Measurements from ENCODE around the gene HSPB6. TPM values are rescaled to one million over a fixed set of nuclear protein-coding genes. Genes with fewer than 3 reads are reported as not detected.
A peak's percentile ranks its signal among the peaks of the same experiment; 100 is the strongest.
"Not testable (repeated sequence)": the region's sequence is repeated elsewhere in the genome, so short reads cannot be mapped to it uniquely, and the experiment has no call there.

Gene HSPB6
- total RNA-seq, 1 donor from 2014 or later, result 0.37 TPM

DNA sequence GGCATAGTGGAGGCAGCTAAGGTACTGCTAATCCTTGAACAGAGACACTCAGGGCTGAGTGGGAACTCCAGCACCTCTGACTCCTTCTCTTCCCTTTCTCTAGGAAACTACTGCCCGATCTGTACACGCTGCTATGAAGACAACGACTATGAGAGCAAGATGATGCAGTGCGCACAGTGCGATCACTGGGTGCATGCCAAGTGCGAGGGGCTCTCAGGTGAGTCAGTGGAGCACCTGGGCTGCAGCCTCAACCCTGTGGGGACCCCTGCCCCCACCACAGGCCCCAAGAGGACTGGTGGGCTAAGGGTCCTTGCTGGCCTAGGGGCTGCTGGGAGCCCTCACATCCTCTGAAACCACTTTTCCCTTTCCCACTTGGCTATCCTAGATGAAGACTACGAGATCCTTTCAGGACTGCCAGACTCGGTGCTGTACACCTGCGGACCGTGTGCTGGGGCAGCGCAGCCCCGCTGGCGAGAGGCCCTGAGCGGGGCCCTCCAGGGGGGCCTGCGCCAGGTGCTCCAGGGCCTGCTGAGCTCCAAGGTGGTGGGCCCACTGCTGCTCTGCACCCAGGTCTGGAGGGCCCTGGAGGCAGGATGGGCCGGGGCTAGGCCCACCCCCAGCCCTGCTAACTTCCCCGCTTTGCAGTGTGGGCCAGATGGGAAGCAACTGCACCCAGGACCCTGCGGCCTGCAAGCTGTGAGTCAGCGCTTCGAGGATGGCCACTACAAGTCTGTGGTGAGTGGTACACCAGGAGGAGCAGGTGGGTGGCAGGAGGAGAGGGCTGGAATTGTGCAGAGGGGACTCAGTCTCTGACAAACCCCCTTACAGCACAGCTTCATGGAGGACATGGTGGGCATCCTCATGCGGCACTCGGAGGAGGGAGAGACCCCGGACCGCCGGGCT, 29.5 kb downstream of the HSPB6 start:
- H3K4me1 Mint-ChIP-seq, result no peaks in the 10 kb centered on the region
- no peaks in the 10 kb centered on the region for H3K9me3 Mint-ChIP-seq
- TF ChIP-seq, protein P1, sequence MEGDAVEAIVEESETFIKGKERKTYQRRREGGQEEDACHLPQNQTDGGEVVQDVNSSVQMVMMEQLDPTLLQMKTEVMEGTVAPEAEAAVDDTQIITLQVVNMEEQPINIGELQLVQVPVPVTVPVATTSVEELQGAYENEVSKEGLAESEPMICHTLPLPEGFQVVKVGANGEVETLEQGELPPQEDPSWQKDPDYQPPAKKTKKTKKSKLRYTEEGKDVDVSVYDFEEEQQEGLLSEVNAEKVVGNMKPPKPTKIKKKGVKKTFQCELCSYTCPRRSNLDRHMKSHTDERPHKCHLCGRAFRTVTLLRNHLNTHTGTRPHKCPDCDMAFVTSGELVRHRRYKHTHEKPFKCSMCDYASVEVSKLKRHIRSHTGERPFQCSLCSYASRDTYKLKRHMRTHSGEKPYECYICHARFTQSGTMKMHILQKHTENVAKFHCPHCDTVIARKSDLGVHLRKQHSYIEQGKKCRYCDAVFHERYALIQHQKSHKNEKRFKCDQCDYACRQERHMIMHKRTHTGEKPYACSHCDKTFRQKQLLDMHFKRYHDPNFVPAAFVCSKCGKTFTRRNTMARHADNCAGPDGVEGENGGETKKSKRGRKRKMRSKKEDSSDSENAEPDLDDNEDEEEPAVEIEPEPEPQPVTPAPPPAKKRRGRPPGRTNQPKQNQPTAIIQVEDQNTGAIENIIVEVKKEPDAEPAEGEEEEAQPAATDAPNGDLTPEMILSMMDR (conservative IDR thresholded peaks at IDR 0.05), result no peak
- no peaks in the 10 kb centered on the region for H3K27me3 Mint-ChIP-seq (ENCODE audit: low read depth)
- DNase-seq (ENCODE audit: low read depth, low spot score), result no peak
- no peak overlapping the region for H3K4me3 Mint-ChIP-seq
- no peak overlapping the region for H3K27ac Mint-ChIP-seq (ENCODE audit: unreplicated experiment)
- H3K36me3 Mint-ChIP-seq (ENCODE audit: low read depth), result peaks cover 8% of the 10 kb centered on the region

DNA sequence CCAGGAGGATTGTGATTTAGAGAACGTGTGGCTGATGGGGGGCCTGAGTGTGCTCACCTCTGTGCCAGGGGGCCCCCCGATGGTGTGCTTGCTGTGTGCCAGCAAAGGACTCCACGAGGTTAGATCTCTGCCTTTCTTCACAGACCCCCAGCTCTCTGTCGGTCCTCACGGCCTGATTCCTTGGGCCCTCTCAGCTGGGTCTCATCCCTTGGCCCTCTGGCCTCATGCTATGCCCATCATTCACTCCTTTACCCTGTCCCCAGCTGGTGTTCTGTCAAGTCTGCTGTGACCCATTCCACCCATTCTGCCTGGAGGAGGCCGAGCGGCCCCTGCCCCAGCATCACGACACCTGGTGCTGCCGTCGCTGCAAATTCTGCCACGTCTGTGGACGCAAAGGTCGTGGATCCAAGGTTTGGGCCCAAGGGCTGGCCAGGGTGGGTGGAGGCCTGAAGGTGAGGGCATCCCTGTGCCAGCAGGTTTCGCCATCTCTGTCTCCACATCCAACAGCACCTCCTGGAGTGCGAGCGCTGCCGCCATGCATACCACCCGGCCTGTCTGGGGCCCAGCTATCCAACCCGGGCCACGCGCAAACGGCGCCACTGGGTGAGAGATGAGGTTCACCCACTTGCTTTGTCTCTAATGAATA, 31.5 kb downstream of the HSPB6 start:
- no peaks in the 10 kb centered on the region for H3K27me3 Mint-ChIP-seq (ENCODE audit: low read depth)
- H3K4me1 Mint-ChIP-seq, result peaks cover under 1% of the 10 kb centered on the region
- TF ChIP-seq, protein P1 (conservative IDR thresholded peaks at IDR 0.05), result no peak
- peaks cover 6% of the 10 kb centered on the region for H3K36me3 Mint-ChIP-seq (ENCODE audit: low read depth)
- H3K27ac Mint-ChIP-seq (ENCODE audit: unreplicated experiment), result no peak overlapping the region
- no peak for DNase-seq (ENCODE audit: low read depth, low spot score)
- no peaks in the 10 kb centered on the region for H3K9me3 Mint-ChIP-seq
- no peak overlapping the region for H3K4me3 Mint-ChIP-seq

DNA sequence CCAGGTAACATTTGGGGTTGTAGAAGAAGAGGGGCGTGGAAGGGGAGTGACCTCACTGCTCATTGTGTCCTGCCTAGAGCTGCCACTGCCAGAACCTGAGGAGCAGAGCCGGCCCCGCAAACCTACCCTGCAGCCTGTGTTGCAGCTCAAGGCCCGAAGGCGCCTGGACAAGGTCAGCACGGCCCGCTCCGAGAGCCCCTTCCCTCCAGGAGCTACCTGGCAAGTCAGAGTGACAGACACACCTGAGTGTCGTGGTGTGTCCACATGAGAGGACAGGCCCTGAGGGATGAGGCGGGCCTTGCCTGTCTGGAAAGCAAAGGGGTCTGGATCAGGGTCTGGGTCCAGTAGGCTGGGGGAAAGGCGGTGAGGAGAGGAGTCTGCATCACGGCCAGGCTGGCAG, 32.3 kb downstream of the HSPB6 start:
- Mint-ChIP-seq H3K36me3 (ENCODE audit: low read depth) (peaks cover 5% of the 10 kb centered on the region), H3K4me3 (peak overlapping the region; percentile 52)

DNA sequence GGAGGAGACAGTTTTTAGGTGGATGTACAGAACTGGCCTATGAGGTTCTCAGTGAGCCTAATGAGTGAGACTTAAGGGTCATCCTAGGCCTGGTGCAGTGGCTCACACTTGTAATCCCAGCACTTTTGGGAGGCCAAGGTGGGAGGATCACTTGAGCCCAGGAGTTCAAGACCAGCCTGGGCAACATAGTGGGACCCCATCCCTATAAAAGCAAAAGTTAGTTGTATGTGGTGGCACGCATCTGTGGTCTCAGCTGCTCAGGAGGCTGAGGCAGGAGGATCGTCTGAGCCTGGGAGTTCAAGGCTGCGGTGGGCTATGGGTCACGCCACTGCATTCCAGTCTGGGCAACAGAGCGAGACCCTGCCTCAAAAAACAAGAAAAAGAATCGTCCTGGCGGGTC, 32.7 kb downstream of the HSPB6 start:
- not testable (repeated sequence) for H3K27me3 Mint-ChIP-seq (ENCODE audit: low read depth); H3K27ac Mint-ChIP-seq (ENCODE audit: unreplicated experiment); H3K9me3 Mint-ChIP-seq; H3K4me1 Mint-ChIP-seq; H3K36me3 Mint-ChIP-seq (ENCODE audit: low read depth); DNase-seq (ENCODE audit: low read depth, low spot score)
- H3K4me3 Mint-ChIP-seq, result peak overlapping the region; percentile 52

More for the DNA sequence above, 32.3 kb downstream of the HSPB6 start:
- no peak overlapping the region for H3K27ac Mint-ChIP-seq (ENCODE audit: unreplicated experiment)
- no peaks in the 10 kb centered on the region for H3K27me3 Mint-ChIP-seq (ENCODE audit: low read depth)
- TF ChIP-seq, protein P1 (conservative IDR thresholded peaks at IDR 0.05), result no peak
- no peaks in the 10 kb centered on the region for H3K9me3 Mint-ChIP-seq
- H3K4me1 Mint-ChIP-seq, result peaks cover 4% of the 10 kb centered on the region
- DNase-seq (ENCODE audit: low read depth, low spot score), result no peak

DNA sequence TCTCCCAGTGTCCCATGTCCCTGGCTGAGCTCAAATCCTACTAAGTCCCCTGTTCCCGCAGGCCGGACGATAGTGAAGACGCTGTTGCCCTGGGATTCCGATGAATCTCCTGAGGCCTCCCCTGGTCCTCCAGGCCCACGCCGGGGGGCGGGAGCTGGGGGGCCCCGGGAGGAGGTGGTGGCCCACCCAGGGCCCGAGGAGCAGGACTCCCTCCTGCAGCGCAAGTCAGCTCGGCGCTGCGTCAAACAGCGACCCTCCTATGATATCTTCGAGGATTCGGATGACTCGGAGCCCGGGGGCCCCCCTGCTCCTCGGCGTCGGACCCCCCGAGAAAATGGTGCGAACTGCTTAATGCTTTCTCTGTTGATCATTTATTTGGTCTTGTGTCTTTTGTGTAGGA, 33.2 kb downstream of the HSPB6 start:
- no peaks in the 10 kb centered on the region for H3K27me3 Mint-ChIP-seq (ENCODE audit: low read depth)
- no peaks in the 10 kb centered on the region for H3K9me3 Mint-ChIP-seq
- H3K27ac Mint-ChIP-seq (ENCODE audit: unreplicated experiment), result no peak overlapping the region
- peaks cover 13% of the 10 kb centered on the region for H3K4me1 Mint-ChIP-seq
- no peak for DNase-seq (ENCODE audit: low read depth, low spot score)
- H3K36me3 Mint-ChIP-seq (ENCODE audit: low read depth), result peaks cover 5% of the 10 kb centered on the region
- peak overlapping the region; percentile 52 for H3K4me3 Mint-ChIP-seq
- TF ChIP-seq, protein P1 (conservative IDR thresholded peaks at IDR 0.05), result no peak

DNA sequence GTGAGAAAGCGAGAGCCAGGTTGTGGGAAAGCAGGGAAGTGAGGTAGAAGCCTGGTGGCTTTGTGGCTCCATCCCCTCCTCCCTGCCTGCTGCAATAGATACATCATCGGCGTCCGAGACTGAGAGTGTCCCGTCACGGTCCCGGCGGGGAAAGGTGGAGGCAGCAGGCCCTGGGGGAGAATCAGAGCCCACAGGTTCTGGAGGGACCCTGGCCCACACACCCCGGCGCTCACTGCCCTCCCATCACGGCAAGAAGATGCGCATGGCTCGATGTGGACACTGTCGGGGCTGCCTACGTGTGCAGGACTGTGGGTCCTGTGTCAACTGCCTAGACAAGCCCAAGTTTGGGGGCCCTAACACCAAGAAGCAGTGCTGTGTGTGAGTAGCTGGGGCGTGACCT, 33.9 kb downstream of the HSPB6 start:
- H3K27ac Mint-ChIP-seq (ENCODE audit: unreplicated experiment), result no peak overlapping the region
- no peaks in the 10 kb centered on the region for H3K9me3 Mint-ChIP-seq
- TF ChIP-seq, protein P1 (conservative IDR thresholded peaks at IDR 0.05), result no peak
- no peak for DNase-seq (ENCODE audit: low read depth, low spot score)
- peaks cover 14% of the 10 kb centered on the region for H3K4me1 Mint-ChIP-seq
- H3K36me3 Mint-ChIP-seq (ENCODE audit: low read depth), result peaks cover 5% of the 10 kb centered on the region
- H3K27me3 Mint-ChIP-seq (ENCODE audit: low read depth), result no peaks in the 10 kb centered on the region
- H3K4me3 Mint-ChIP-seq, result no peak overlapping the region
